Neural progenitor cell (in vitro differentiated cells): ENCODE results near the gene ABCC6.

Experiments used
- EZH2 ChIP-seq: fragments of 200-600 bp; sonication (generic); IDR thresholded peaks from 2 replicates; pipeline ENCODE4 v1.6.1; 2017; ENCODE audit warnings: antibody characterized with exemption, mild to moderate bottlenecking, moderate library complexity
- EZH2phosphoT487 ChIP-seq: fragments of 200-600 bp; sonication (generic); IDR thresholded peaks from 2 replicates; pipeline ENCODE4 v1.6.1; 2017; ENCODE audit warnings: antibody characterized with exemption
- TF ChIP-seq, protein P1 (sequence below): fragments of 200-600 bp; sonication (generic); IDR thresholded peaks from 2 replicates; pipeline ENCODE4 v1.5.1; 2017; ENCODE audit warnings: antibody characterized with exemption, mild to moderate bottlenecking

DNA sequence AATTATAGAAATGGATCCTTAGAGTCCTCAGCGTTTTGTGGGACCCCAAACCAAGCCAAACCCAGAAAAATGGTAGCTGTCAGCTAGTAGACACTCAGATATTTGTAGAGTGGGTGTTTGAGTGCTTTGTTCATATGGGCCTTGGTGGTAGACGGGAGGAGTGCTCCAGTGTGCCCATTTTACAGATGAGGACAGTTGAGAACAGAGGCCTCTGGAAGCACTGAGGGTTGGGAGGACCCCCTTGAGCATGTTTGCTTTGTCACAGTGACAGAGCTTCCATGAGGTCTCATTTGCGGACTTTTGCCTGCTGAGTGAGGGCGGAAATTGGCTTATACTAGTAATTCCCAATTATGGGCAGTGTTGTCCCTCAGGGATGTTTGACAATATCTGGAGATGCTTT is 111.7 kb downstream of the ABCC6 start:
- TF ChIP-seq, protein P1, sequence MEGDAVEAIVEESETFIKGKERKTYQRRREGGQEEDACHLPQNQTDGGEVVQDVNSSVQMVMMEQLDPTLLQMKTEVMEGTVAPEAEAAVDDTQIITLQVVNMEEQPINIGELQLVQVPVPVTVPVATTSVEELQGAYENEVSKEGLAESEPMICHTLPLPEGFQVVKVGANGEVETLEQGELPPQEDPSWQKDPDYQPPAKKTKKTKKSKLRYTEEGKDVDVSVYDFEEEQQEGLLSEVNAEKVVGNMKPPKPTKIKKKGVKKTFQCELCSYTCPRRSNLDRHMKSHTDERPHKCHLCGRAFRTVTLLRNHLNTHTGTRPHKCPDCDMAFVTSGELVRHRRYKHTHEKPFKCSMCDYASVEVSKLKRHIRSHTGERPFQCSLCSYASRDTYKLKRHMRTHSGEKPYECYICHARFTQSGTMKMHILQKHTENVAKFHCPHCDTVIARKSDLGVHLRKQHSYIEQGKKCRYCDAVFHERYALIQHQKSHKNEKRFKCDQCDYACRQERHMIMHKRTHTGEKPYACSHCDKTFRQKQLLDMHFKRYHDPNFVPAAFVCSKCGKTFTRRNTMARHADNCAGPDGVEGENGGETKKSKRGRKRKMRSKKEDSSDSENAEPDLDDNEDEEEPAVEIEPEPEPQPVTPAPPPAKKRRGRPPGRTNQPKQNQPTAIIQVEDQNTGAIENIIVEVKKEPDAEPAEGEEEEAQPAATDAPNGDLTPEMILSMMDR = no peak
- TF ChIP-seq EZH2phosphoT487 (no peak), EZH2 (no peak)
